HG02973 (cell line): ENCODE data around the gene ANTXR1.

Experiments
- ATAC-seq: cut with Tn5 transposase; IDR thresholded peaks from one replicate; pipeline ENCODE4 v1.9.1; 2021; ENCODE audit warnings: moderate library complexity; ENCODE audit not compliant: unreplicated experiment

The ANTXR1 gene

GRCh38 chr2:69298261-69298660 lies 285.3 kb downstream of the ANTXR1 start:
- ATAC-seq: no peak

- no peak for ATAC-seq
Measured at GRCh38 chr2:69298862-69299261, 285.9 kb downstream of the ANTXR1 start.
